Measurements from ENCODE around the gene GDNF. TPM values are rescaled to one million over a fixed set of nuclear protein-coding genes. Genes with fewer than 3 reads are reported as not detected.

The GDNF gene
- total RNA-seq, 2 experiments from 2014 or later, result not detected

GRCh38 chr5:37876943-37877342, 37.1 kb upstream of the GDNF start:
- H3K9me3 Mint-ChIP-seq, result no peaks in the 10 kb centered on the region
- ChIA-PET POLR2A (no interaction called here), CTCF (no interaction called here)
- no peaks in the 10 kb centered on the region for H3K36me3 Mint-ChIP-seq (ENCODE audit: low read depth)
- H3K4me3 Mint-ChIP-seq, result no peak overlapping the region
- no peak overlapping the region for H3K27ac Mint-ChIP-seq
- H3K27me3 Mint-ChIP-seq, result peaks cover 5% of the 10 kb centered on the region
- DNase-seq (no peak), ATAC-seq (no peak)
- H3K4me1 Mint-ChIP-seq (ENCODE audit: low read depth), result no peaks in the 10 kb centered on the region
- intact Hi-C loops (cut with micrococcal nuclease), result no loop called here
- no peak for TF ChIP-seq CTCF (IDR thresholded peaks at IDR 0.05)

- Mint-ChIP-seq H3K36me3 (ENCODE audit: low read depth) (no peaks in the 10 kb centered on the region), H3K27me3 (peaks cover 5% of the 10 kb centered on the region), H3K27ac (no peak overlapping the region), H3K4me1 (ENCODE audit: low read depth) (no peaks in the 10 kb centered on the region), H3K9me3 (no peaks in the 10 kb centered on the region), H3K4me3 (no peak overlapping the region)
- intact Hi-C loops (cut with micrococcal nuclease), result no loop called here
- POLR2A ChIA-PET, result no interaction called here
- TF ChIP-seq CTCF (IDR thresholded peaks at IDR 0.05), result no peak
- DNase-seq (no peak), ATAC-seq (no peak)
- CTCF ChIA-PET, result no interaction called here
Measured at GRCh38 chr5:37876245-37876644, 36.4 kb upstream of the GDNF start.

- no peak for DNase-seq
- ATAC-seq, result no peak
- H3K4me1 Mint-ChIP-seq (ENCODE audit: low read depth), result no peaks in the 10 kb centered on the region
- no peaks in the 10 kb centered on the region for H3K36me3 Mint-ChIP-seq (ENCODE audit: low read depth)
- POLR2A ChIA-PET, result no interaction called here
- intact Hi-C loops (cut with micrococcal nuclease), result no loop called here
- H3K27me3 Mint-ChIP-seq, result peaks cover 5% of the 10 kb centered on the region
- H3K9me3 Mint-ChIP-seq, result no peaks in the 10 kb centered on the region
- CTCF ChIA-PET, result no interaction called here
- no peak for TF ChIP-seq CTCF (IDR thresholded peaks at IDR 0.05)
- H3K27ac Mint-ChIP-seq, result no peak overlapping the region
- H3K4me3 Mint-ChIP-seq, result no peak overlapping the region
Measured at GRCh38 chr5:37875051-37875787, 35.4 kb upstream of the GDNF start.

- Mint-ChIP-seq H3K36me3 (ENCODE audit: low read depth) (no peaks in the 10 kb centered on the region), H3K27ac (no peak overlapping the region), H3K9me3 (no peaks in the 10 kb centered on the region), H3K27me3 (peaks cover 1% of the 10 kb centered on the region), H3K4me3 (no peak overlapping the region), H3K4me1 (ENCODE audit: low read depth) (no peaks in the 10 kb centered on the region)
- intact Hi-C loops (cut with micrococcal nuclease), result no loop called here
- POLR2A ChIA-PET, result no interaction called here
- DNase-seq (no peak), ATAC-seq (no peak)
- TF ChIP-seq CTCF (IDR thresholded peaks at IDR 0.05), result no peak
- CTCF ChIA-PET, result no interaction called here
Measured at GRCh38 chr5:37873988-37874387, 34.1 kb upstream of the GDNF start.

- ChIA-PET POLR2A (no interaction called here), CTCF (no interaction called here)
- H3K4me1 Mint-ChIP-seq (ENCODE audit: low read depth), result no peaks in the 10 kb centered on the region
- no peak overlapping the region for H3K27ac Mint-ChIP-seq
- H3K27me3 Mint-ChIP-seq, result peaks cover 3% of the 10 kb centered on the region
- H3K36me3 Mint-ChIP-seq (ENCODE audit: low read depth), result no peaks in the 10 kb centered on the region
- TF ChIP-seq CTCF (IDR thresholded peaks at IDR 0.05), result no peak
- intact Hi-C loops (cut with micrococcal nuclease), result no loop called here
- no peaks in the 10 kb centered on the region for H3K9me3 Mint-ChIP-seq
- DNase-seq (no peak), ATAC-seq (no peak)
- H3K4me3 Mint-ChIP-seq, result no peak overlapping the region
Measured at GRCh38 chr5:37871023-37871815, 31.4 kb upstream of the GDNF start.
